ENCODE data around the gene TEX54. TPM values are rescaled to one million over a fixed set of nuclear protein-coding genes. Genes with fewer than 3 reads are reported as not detected.
A peak's percentile ranks its signal among the peaks of the same experiment; 100 is the strongest.

The TEX54 gene
- total RNA-seq, 1 donor from 2014 or later: not detected

- no peak for DNase-seq (ENCODE audit: low spot score)
These were observed 43.1 kb downstream of the TEX54 start for GRCh38 chr11:62789576-62789975.

- no peak for DNase-seq (ENCODE audit: low spot score)
These were observed 43.6 kb downstream of the TEX54 start for GRCh38 chr11:62788991-62789390.

DNA sequence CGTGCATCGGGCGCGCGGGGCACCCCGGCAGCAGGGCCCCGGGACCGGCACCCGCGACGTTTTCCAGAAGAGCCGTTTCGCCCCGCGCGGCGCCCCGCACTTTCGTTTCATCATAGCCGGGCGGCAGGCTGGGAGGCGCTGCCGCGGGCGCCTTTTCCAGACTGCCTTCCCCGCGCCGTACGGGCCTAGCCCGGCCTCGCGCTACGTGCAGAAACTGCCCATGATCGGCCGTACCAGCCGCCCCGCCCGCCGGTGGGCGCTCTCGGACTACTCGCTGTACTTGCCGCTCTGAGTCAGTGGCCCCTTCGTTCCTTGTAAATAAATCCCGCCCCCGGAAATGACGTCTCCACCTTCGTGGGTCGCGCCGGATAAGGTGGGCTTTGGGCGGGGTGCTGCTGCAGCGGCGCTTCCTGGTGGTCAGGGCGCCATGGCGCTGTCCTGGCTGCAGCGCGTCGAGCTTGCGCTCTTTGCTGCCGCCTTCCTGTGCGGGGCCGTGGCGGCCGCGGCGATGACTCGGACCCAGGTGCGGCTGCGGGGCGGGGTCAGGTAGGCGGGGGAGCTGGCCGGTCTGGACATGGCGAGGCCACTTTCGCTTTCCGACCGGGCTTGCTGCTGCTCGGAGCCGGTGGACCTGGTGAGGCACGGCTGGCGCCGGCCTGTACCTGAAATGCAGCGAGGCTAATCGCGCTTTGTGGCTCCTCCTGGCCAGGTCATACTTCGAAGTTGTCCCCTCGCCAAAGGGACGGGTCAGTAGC is 45.5 kb downstream of the TEX54 start, which contains the start of gene TMEM179B:
Gene TMEM179B (plus strand): TSS at position 398 of the 755 bp plus-strand sequence. CDS start 30 bp downstream, at position 428.
- peak; percentile 99 for DNase-seq (ENCODE audit: low spot score)

- peak; percentile 96 for DNase-seq (ENCODE audit: low spot score)
These were observed 46.2 kb downstream of the TEX54 start for GRCh38 chr11:62786318-62787004.

GRCh38 chr11:62782753-62783152 is 49.9 kb downstream of the TEX54 start:
- DNase-seq (ENCODE audit: low spot score): no peak

Small RNA genes within 50 kb of the gene (microRNA-seq; reads per million reads assigned to microRNA genes)
- gene MIR6514 (ENCODE audit: borderline number of aligned reads) (not detected), gene MIR6748 (ENCODE audit: borderline number of aligned reads) (not detected)

Other genes starting within 250 kb of the TEX54 start
- 13.4 TPM for gene TUT1, start 241.3 kb downstream of the TEX54 start, total RNA-seq
- 103 TPM for gene MTA2, start 231.0 kb downstream of the TEX54 start, total RNA-seq
- 116 TPM for gene EML3, start 220.1 kb downstream of the TEX54 start, total RNA-seq
- 6.7 TPM for gene ROM1, start 219.6 kb downstream of the TEX54 start, total RNA-seq
- 42.0 TPM for gene B3GAT3, start 210.9 kb downstream of the TEX54 start, total RNA-seq
- gene GANAB, start 186.2 kb downstream of the TEX54 start, total RNA-seq: 286 TPM
- gene INTS5, start 179.5 kb downstream of the TEX54 start, total RNA-seq: 19.0 TPM
- 36.9 TPM for gene C11orf98, start 167.6 kb downstream of the TEX54 start, total RNA-seq
- 13.8 TPM for gene CSKMT, start 167.5 kb downstream of the TEX54 start, total RNA-seq
- gene UQCC3, start 161.2 kb downstream of the TEX54 start, total RNA-seq: 7.4 TPM
- 4.6 TPM for gene LBHD1, start 160.6 kb downstream of the TEX54 start, total RNA-seq
- gene UBXN1, start 153.8 kb downstream of the TEX54 start, total RNA-seq: 108 TPM
- 88.9 TPM for gene LRRN4CL, start 143.3 kb downstream of the TEX54 start, total RNA-seq
- gene BSCL2, start 125.4 kb downstream of the TEX54 start, total RNA-seq: 41.9 TPM
- not detected for gene GNG3, start 125.2 kb downstream of the TEX54 start, total RNA-seq
- gene HNRNPUL2, start 105.4 kb downstream of the TEX54 start, total RNA-seq: 37.7 TPM
- gene TTC9C, start 104.4 kb downstream of the TEX54 start, total RNA-seq: 23.0 TPM
- gene ZBTB3, start 78.7 kb downstream of the TEX54 start, total RNA-seq: 6.1 TPM
- gene POLR2G, start 71.3 kb downstream of the TEX54 start, total RNA-seq: 44.7 TPM
- 22.3 TPM for gene TAF6L, start 61.4 kb downstream of the TEX54 start, total RNA-seq
- gene TMEM179B, start 45.4 kb downstream of the TEX54 start, total RNA-seq: 30.6 TPM
- gene TMEM223, start 40.8 kb downstream of the TEX54 start, total RNA-seq: 14.7 TPM
- 77.6 TPM for gene NXF1, start 27.4 kb downstream of the TEX54 start, total RNA-seq
- gene STX5, start 790 bp downstream of the TEX54 start, total RNA-seq: 41.8 TPM
- 50.9 TPM for gene WDR74, start 6.7 kb upstream of the TEX54 start, total RNA-seq
- gene SLC3A2, start 48.1 kb upstream of the TEX54 start, total RNA-seq: 202 TPM
- not detected for gene CHRM1, start 88.5 kb upstream of the TEX54 start, total RNA-seq
- not detected for gene SLC22A6, start 152.1 kb upstream of the TEX54 start, total RNA-seq
- gene SLC22A8, start 183.0 kb upstream of the TEX54 start, total RNA-seq: not detected

All from mesenteric fat pad (tissue), 1 donor.